22Rv1 (cell line): ENCODE results near the gene LAMB1.

Experiments
- CTCF ChIP-seq: fragments of 450-650 bp; IDR thresholded peaks from 2 replicates; pipeline ENCODE4 v1.5.1; 2017; ENCODE audit warnings: mild to moderate bottlenecking
- ZFX ChIP-seq: fragments of 450-650 bp; IDR thresholded peaks from 2 replicates; pipeline ENCODE4 v1.6.1; 2017; ENCODE audit warnings: antibody characterized with exemption, borderline replicate concordance

DNA sequence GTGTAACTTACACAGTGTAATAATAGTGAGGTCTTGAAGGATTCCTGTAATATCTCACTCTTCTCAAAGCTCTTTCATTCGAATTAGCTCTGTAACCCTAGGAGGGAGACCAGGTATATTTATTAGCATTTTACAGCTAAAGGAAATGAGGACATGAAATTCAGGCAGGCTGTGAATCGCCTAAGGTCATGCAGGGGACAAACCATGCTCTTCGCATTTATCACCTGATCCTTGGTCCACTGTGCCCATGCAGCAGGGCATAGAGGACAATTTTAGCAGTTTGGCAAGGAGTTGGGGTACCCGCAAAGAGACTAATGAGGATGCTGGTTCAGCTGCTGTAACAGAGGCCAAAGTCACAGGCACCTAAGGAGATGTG, 14.8 kb upstream of the LAMB1 start:
- TF ChIP-seq CTCF (no peak), ZFX (no peak)
